WTC11 (cell line): ENCODE measurements around the gene ZNF22. TPM values are rescaled to one million over a fixed set of nuclear protein-coding genes. Genes with fewer than 3 reads are reported as not detected.

Experiments
- ATF6 ChIP-seq: sonication (generic); formaldehyde crosslinking; IDR thresholded peaks from 2 replicates; pipeline ENCODE4 v1.8.1; 2023; ENCODE audit warnings: mild to moderate bottlenecking, missing genetic modification reagents
- CTCF ChIP-seq: fragments of 200-600 bp; IDR thresholded peaks from 2 replicates; pipeline ENCODE4 v1.8.0; 2022; ENCODE audit warnings: antibody characterized with exemption
- E2F5 ChIP-seq: sonication (generic); formaldehyde crosslinking; IDR thresholded peaks from 2 replicates; pipeline ENCODE4 v1.8.1; 2022; ENCODE audit warnings: mild to moderate bottlenecking, moderate library complexity, missing genetic modification reagents
- EMX1 ChIP-seq: fragments of 250-450 bp; sonication (Bioruptor Pico); IDR thresholded peaks from 2 replicates; pipeline ENCODE4 v1.8.0; 2021; ENCODE audit warnings: mild to moderate bottlenecking
- FOXJ3 ChIP-seq: sonication (generic); formaldehyde crosslinking; IDR thresholded peaks from 2 replicates; pipeline ENCODE4 v1.9.0; 2021; ENCODE audit warnings: missing genetic modification reagents, mild to moderate bottlenecking, borderline replicate concordance
- FOXK1 ChIP-seq: sonication (generic); formaldehyde crosslinking; IDR thresholded peaks from 2 replicates; pipeline ENCODE4 v1.8.0; 2022; ENCODE audit warnings: mild to moderate bottlenecking, moderate library complexity, missing genetic modification reagents
- GRHL2 ChIP-seq: fragments of 250-450 bp; sonication (Bioruptor Pico); IDR thresholded peaks from 2 replicates; pipeline ENCODE4 v1.8.0; 2022; ENCODE audit warnings: mild to moderate bottlenecking, moderate library complexity; ENCODE audit not compliant: insufficient replicate concordance, severe bottlenecking
- GTF2I ChIP-seq: fragments of 250-450 bp; sonication (Bioruptor Pico); conservative IDR thresholded peaks from 2 replicates; pipeline ENCODE4 v1.4.0; 2021; ENCODE audit warnings: mild to moderate bottlenecking
- HMGA2 ChIP-seq: fragments of 250-450 bp; sonication (Bioruptor Pico); IDR thresholded peaks from 2 replicates; pipeline ENCODE4 v1.4.0; 2021; ENCODE audit warnings: mild to moderate bottlenecking, moderate library complexity
- JAZF1 ChIP-seq: fragments of 250-450 bp; sonication (Bioruptor Pico); IDR thresholded peaks from 2 replicates; pipeline ENCODE4 v1.9.0; 2021; ENCODE audit warnings: moderate library complexity, mild to moderate bottlenecking, inconsistent platforms
- NFE2L1 ChIP-seq: sonication (generic); formaldehyde crosslinking; IDR thresholded peaks from 2 replicates; pipeline ENCODE4 v1.8.1; 2023; ENCODE audit warnings: missing genetic modification reagents
- NFYB ChIP-seq: sonication (generic); formaldehyde crosslinking; conservative IDR thresholded peaks from 2 replicates; pipeline ENCODE4 v1.8.0; 2022; ENCODE audit warnings: low read depth, missing genetic modification reagents
- NR3C1 ChIP-seq: sonication (generic); formaldehyde crosslinking; conservative IDR thresholded peaks from 2 replicates; pipeline ENCODE4 v1.8.1; 2023; ENCODE audit warnings: low read depth, mild to moderate bottlenecking, missing genetic modification reagents
- PRDM15 ChIP-seq: sonication (generic); formaldehyde crosslinking; IDR thresholded peaks from 2 replicates; pipeline ENCODE4 v1.8.0; 2022; ENCODE audit warnings: missing genetic modification reagents
- RELA ChIP-seq: sonication (generic); formaldehyde crosslinking; IDR thresholded peaks from 2 replicates; pipeline ENCODE4 v1.8.1; 2022; ENCODE audit warnings: missing genetic modification reagents, mild to moderate bottlenecking, borderline replicate concordance
- SMAD4 ChIP-seq: sonication (generic); formaldehyde crosslinking; IDR thresholded peaks from 2 replicates; pipeline ENCODE4 v1.8.0; 2022; ENCODE audit warnings: mild to moderate bottlenecking, missing genetic modification reagents
- SOX15 ChIP-seq: fragments of 250-450 bp; sonication (Bioruptor Pico); IDR thresholded peaks from 2 replicates; pipeline ENCODE4 v1.9.0; 2021; ENCODE audit warnings: mild to moderate bottlenecking
- SP1 ChIP-seq: sonication (generic); formaldehyde crosslinking; conservative IDR thresholded peaks from 2 replicates; pipeline ENCODE4 v1.8.1; 2022; ENCODE audit warnings: missing genetic modification reagents
- STAT6 ChIP-seq: sonication (generic); formaldehyde crosslinking; conservative IDR thresholded peaks from 2 replicates; pipeline ENCODE4 v1.8.1; 2023; ENCODE audit warnings: mild to moderate bottlenecking, low read depth, missing genetic modification reagents, moderate library complexity
- TEAD1 ChIP-seq: sonication (generic); formaldehyde crosslinking; IDR thresholded peaks from 2 replicates; pipeline ENCODE4 v1.8.0; 2022; ENCODE audit warnings: mild to moderate bottlenecking, missing genetic modification reagents
- USF1 ChIP-seq: sonication (generic); formaldehyde crosslinking; IDR thresholded peaks from 2 replicates; pipeline ENCODE4 v1.8.0; 2022; ENCODE audit warnings: mild to moderate bottlenecking, missing genetic modification reagents
- ZNF219 ChIP-seq: sonication (generic); formaldehyde crosslinking; IDR thresholded peaks from 2 replicates; pipeline ENCODE4 v1.8.0; 2023; ENCODE audit warnings: missing genetic modification reagents, mild to moderate bottlenecking, borderline replicate concordance
- ZNF232 ChIP-seq: sonication (generic); formaldehyde crosslinking; IDR thresholded peaks from 2 replicates; pipeline ENCODE4 v1.8.0; 2022; ENCODE audit warnings: mild to moderate bottlenecking, missing genetic modification reagents
- ZNF512 ChIP-seq: sonication (generic); formaldehyde crosslinking; IDR thresholded peaks from 2 replicates; pipeline ENCODE4 v1.8.1; 2022; ENCODE audit warnings: missing genetic modification reagents, borderline replicate concordance
- total RNA-seq: library from RNA; stranded (reverse); gene quantifications from 3 replicates; pipeline ENCODE4 v1.2.3, GENCODE V29; 2021

Gene ZNF22
- total RNA-seq, 1 experiment from 2014 or later = 31.0 TPM

GRCh38 chr10:45000752-45001380 is at the start of gene ZNF22 (continued):
- TF ChIP-seq USF1 (peak; percentile 59; the same call in 1 of the 2 replicates), SOX15 (no peak), SP1 (CRISPR knock-in tag) (peak; percentile 66), HMGA2 (no peak), RELA (CRISPR knock-in tag) (0 out of 2 replicates have a peak, but pooled peaks have one; percentile 59), STAT6 (CRISPR knock-in tag) (no peak), FOXJ3 (CRISPR knock-in tag) (no peak), NFYB (CRISPR knock-in tag) (no peak), GTF2I (CRISPR knock-in tag) (no peak), GRHL2 (CRISPR knock-in tag) (no peak), ZNF219 (CRISPR knock-in tag) (peak; percentile 65; the same call in 1 of the 2 replicates), ATF6 (CRISPR knock-in tag) (no peak), ZNF512 (CRISPR knock-in tag) (no peak), CTCF (no peak), JAZF1 (CRISPR knock-in tag) (no peak), PRDM15 (no peak), ZNF232 (CRISPR knock-in tag) (no peak), EMX1 (no peak), E2F5 (CRISPR knock-in tag) (peak; percentile 83; the same call in 1 of the 2 replicates), NR3C1 (CRISPR knock-in tag) (no peak), FOXK1 (CRISPR knock-in tag) (peak; percentile 84), TEAD1 (CRISPR knock-in tag) (peak; percentile 81; the same call in 1 of the 2 replicates), NFE2L1 (no peak), SMAD4 (CRISPR knock-in tag) (peak; percentile 20; the same call in 1 of the 2 replicates)
